ENCODE data around the gene MRPL19.
"Not testable (repeated sequence)": the region's sequence is repeated elsewhere in the genome, so short reads cannot be mapped to it uniquely, and the experiment has no call there.

Gene MRPL19

GRCh38 chr2:75675908-75676307, 29.3 kb downstream of the MRPL19 start:
- no peak for DNase-seq

- DNase-seq: no peak
These were observed 29.9 kb downstream of the MRPL19 start for GRCh38 chr2:75676464-75676863.

DNA sequence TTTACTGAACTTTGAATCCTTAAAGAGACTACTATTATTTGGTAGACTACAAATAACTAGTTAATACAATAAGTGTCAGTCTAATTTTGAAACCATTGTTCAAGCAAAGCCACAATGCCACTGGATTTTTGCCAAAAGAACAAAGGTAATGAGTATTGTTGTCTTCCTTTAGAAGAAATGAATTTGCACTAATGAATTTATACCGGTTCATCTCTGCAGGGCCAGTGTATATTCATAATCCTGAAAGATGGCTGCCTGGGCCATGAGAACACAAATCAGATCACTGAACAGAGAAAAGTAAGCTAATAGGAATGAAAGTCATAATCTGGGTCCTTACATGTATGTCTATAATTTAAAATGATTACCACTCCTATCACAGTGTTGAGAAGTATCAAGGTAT, 33.0 kb downstream of the MRPL19 start:
- no peak for DNase-seq

DNA sequence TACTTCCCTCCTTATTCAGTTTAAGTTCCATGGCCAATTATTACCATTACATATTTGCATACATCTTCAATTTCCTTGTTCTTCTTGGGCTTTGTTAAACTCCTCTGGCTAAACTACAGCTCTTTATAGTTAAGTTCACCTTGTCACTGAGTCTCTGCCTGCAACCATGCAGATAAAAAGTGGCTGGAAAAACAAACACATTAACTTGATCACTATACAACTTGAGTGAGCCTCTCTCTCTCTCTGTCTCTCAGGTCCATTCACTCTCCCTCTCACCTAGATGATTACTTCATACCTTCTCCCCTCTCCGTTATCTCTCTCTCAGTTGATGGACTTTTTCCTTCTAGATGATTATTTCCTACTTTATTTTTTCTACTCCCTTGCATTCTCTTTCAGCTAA, 33.8 kb downstream of the MRPL19 start:
- DNase-seq: no peak

- not testable (repeated sequence) for DNase-seq
These were observed 36.8 kb downstream of the MRPL19 start for GRCh38 chr2:75683430-75683829.

- no peak for DNase-seq
These were observed 41.6 kb downstream of the MRPL19 start for GRCh38 chr2:75688196-75688595.

DNA sequence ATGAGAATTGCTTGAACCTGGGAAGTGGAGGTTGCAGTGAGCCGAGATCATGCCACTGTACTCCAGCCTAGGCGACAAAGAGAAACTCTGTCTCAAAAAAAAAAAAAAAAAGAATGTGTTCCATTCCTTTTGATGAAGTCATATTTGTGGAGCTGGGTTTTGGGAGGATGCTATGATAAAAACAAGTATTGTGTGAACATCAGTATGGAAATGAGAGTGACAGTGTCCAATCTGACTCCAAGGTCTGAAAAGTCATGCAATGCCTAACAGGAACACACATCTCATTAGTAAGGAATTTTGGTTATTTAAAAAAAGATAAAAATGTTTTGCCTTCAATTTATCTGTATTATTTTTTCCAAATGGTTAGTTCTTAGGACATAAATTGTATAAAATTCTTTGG, 52.3 kb downstream of the MRPL19 start:
- DNase-seq: no peak

DNA sequence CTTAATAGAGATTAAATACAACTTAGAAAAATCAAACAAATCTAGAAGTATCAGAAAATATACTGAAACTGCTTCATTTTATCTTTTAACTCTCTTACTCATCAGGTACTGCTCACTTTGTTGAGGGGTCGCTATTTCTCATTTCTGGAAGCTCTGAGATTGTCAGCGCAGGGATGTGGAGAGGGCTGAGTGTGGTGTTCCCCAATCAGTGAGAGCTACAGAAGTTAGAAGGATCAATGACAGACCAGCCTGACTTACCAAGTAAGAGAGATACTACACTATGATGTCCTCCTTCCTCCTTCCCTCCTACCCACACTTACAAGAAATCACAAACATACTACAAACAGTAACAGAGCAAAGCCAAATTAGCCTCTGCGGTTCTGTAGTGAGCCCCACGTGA, 56.0 kb downstream of the MRPL19 start:
- DNase-seq: no peak

- no peak for DNase-seq
These were observed 57.2 kb downstream of the MRPL19 start for GRCh38 chr2:75703589-75704287.

GRCh38 chr2:75705921-75706320, 59.3 kb downstream of the MRPL19 start:
- no peak for DNase-seq

GRCh38 chr2:75707901-75708300, 61.3 kb downstream of the MRPL19 start:
- DNase-seq: no peak

- DNase-seq: no peak
These were observed 62.7 kb downstream of the MRPL19 start for GRCh38 chr2:75709297-75709696.

GRCh38 chr2:75710220-75710576, 63.6 kb downstream of the MRPL19 start:
- peak in 1 of 2 donors; percentile 21 for DNase-seq

DNA sequence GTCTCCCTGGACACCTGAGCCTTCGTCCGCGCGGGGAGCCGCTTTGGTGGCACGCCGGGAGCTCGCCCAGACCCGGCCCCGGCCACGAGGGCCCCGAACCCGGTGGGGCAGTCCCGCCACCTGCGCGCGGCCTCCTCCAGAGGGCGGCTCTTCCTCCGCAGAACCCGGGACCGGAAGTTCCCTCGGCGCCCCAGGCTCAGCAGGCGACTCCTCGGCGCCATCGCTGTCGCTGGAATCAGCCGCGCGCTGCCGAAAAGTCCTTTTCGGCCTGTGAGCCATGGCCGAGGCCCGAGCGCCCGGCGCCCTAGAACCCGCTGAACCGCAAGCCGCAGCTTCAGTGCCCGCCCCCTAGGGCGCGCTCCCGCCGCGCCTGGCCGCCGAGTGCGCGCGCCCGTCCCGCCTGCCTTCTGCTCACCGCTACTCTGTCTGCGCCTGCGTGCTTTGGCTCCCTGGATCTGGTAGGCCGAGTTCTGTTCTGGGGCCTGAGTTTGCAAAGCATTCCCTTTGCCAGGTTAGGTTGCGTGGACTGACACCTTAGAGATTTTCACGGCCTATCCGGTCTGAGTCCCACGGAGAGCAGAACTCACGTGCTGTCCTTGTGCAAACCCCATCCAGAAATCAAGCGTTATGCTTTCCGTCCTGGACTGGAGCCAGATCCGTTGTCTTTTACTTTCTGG, 64.1 kb downstream of the MRPL19 start, which contains the start of gene GCFC2:
Gene GCFC2, minus strand, starts transcription at position 339 of the 677 bp plus-strand sequence. Its CDS starts 60 bp downstream, at position 279.
- peak; percentile 77 to 79 for DNase-seq

GRCh38 chr2:75711590-75711989, 65.0 kb downstream of the MRPL19 start:
- DNase-seq: not testable (repeated sequence)

GRCh38 chr2:75716406-75716805, 69.8 kb downstream of the MRPL19 start:
- peak in 1 of 2 donors; percentile 32 for DNase-seq

DNA sequence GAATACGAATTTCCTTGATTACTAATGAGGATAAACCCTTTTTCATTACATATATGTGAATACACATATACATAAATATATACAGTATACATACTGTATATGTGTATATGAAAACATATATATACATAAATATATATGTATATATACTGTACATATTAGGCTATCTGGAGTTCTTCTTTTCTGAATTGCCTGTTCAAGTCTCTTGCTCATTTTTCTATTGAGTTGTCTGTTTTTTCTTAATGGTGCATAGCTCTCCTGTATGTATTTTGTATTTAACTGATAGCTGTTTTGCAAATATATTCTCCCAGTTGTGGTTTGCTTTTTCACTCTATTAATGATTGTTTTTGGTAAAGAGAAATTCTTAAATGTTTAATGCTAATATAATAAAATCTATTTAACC, 73.0 kb downstream of the MRPL19 start:
- no peak for DNase-seq

DNA sequence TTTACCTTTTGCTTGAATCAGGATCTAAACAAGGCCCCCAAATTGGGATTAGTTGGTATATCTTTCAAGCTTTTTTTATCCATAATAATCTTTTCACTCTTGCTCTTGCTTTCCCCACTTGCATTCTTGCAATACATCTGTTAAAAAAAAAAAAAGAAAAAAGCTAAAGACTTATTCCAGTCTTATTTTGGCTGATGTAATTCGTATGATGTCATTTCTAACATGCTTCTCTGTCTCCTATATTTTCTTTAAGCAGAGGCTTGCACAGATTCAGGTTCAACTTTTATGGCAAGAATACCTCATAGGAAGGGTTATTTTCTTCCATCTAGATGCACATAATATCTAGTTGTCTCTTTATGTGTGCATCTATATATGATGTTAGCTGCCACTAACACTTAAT, 73.9 kb downstream of the MRPL19 start:
- DNase-seq: no peak

DNA sequence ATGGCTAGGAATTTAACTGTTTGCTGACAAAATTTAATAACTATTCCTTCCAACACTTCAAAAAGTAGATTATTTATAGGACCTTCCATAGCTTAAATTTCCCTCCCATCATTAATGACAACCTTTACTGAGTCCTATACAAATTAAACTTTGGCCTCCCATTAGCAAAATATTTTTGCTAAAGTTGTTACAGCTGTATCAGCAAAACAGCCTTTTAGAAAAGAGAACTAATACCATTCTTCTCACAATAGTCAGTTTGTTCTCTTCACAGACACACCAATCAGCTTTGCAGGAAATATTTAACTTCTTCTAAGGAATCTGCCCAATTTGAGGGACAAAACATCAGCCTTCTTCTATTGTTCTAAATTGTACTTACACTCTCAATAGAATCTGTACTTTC, 76.1 kb downstream of the MRPL19 start:
- no peak for DNase-seq

DNA sequence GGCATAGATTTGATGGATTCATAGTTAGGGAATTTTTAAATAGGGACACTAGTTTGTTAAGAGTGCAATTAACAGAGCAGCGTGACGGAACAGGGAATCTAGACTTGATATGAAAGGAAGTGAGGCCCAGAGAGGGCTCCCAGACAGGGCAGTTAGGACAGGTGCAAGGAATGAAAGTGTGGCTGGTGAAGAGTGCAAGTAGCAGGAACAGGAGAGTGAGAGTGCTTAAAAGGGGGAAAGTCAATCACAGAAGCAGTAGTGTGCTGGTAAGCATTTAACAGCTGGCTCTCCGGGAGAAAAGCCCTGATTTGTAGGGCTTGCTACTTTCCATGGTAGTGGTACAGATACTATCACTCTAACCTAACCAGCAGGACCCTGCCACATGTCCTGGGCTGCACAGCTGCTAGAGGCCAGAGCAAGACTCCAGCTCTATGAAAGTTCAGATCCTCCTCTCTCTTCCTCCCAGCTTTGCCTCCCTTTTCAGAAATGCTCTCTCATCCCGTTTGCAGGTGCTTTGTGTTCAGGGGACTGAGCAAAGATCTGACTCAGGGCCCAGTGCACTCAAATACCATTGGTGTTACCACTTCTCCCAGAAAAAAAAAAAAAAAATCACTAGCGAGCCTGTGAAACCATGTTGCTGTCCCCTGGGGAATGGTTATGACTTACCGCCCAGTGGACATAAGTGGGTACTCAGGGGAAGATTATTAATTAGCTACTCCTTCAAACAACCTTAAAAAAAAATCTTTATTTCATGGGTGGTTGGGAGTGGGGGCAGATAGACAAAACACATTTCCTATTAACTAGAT, 82.2 kb downstream of the MRPL19 start:
- no peak for DNase-seq

- DNase-seq: peak in 1 of 2 donors; percentile 18
These were observed 83.3 kb downstream of the MRPL19 start for GRCh38 chr2:75729861-75730260.

DNA sequence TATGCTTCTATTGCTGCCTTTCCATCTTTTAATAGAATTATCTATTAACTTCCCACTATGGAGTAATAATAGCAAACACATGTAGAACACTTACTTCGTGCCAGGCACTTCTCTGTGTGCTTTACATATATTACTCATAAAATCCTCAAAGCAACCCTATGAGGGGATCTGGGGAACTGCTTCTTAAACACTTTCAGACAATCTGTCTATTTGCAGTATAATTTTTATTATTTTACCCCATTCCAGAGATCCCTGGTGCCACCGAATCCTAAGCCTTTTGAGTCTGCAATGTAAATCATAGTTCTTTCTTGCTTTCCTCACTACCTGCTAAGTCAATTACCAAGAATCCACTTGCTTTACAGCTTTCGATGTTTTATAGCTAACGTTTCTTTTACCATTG, 89.7 kb downstream of the MRPL19 start:
- DNase-seq: no peak

DNA sequence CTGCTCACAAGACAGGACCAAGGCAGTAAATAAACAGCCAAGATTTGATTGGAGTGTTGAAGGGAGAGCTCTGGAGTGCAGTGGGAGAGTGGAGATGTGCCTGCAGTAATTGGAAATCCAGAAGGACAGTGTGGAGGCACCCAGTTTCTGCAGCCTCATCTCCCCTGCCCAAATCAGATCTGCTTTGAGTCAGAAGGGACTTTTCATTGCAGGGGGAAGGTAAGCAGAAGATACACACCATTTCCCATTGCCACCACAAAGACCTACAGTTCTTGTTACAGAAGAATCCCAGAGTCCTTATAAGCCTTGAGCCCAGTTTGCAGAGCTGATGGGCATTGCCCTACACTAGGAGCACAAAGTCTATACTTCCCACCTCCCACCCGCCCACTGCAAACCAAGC, 91.4 kb downstream of the MRPL19 start:
- DNase-seq: no peak

Measured in hippocampal formation (tissue), 2 donors.